HG03565 (cell line): Measurements from ENCODE around the gene ANKRD66.
"Not testable (repeated sequence)": the region's sequence is repeated elsewhere in the genome, so short reads cannot be mapped to it uniquely, and the experiment has no call there.

ENCODE experiments used
- ATAC-seq: cut with Tn5 transposase; IDR thresholded peaks from one replicate; pipeline ENCODE4 v1.9.1; 2021; ENCODE audit warnings: mild to moderate bottlenecking, moderate library complexity; ENCODE audit not compliant: unreplicated experiment

The ANKRD66 gene

GRCh38 chr6:46746696-46747095, at the start of gene ANKRD66:
TSS of gene ANKRD66 (plus strand) at chr6:46746933. CDS start at chr6:46751949, 5,016 bp downstream.
- ATAC-seq = no peak

DNA sequence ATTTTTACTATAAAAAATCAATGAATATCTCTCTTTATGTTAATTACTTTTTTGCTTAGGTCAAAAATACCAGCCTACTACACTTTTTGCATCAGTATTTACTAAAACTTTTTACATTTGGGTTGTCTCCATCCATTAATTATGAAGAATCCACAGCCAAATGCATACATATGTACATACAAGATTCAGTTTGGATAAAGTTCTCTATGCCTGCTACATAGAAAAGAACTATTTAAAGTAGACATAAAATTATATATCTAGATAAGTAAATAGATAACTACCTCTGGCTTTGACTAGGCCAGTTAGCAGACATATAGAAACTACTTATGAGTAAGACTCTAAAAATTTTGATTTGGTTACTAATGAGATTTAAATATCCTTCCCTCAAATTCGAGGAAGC, 46.8 kb upstream of the ANKRD66 start:
- ATAC-seq = no peak

GRCh38 chr6:46704562-46704961, 42.2 kb upstream of the ANKRD66 start:
- ATAC-seq = no peak

GRCh38 chr6:46706464-46706863, 40.3 kb upstream of the ANKRD66 start:
- no peak for ATAC-seq

GRCh38 chr6:46711491-46711890, 35.2 kb upstream of the ANKRD66 start:
- ATAC-seq = no peak

DNA sequence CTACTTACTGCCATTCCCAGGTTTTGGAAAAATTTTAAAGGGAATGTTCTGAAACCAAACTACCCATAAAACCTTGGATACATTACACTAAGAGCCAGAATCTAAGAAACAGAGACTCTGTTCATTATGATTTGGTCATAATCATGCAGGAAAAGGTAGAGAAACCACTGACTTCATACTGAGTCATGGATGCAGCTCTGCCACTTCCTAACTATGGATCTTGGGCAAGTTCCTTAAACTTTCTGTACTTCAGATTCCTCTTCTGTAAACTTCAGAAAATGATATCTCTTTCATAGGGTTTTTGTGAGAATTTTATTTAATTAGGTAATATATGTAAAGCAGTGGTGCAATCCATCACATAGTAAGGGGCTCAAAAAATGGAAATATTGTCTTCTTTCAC, 31.6 kb upstream of the ANKRD66 start:
- no peak for ATAC-seq

GRCh38 chr6:46719099-46719498, 27.6 kb upstream of the ANKRD66 start:
- no peak for ATAC-seq

GRCh38 chr6:46720401-46720800, 26.3 kb upstream of the ANKRD66 start:
- ATAC-seq = no peak

DNA sequence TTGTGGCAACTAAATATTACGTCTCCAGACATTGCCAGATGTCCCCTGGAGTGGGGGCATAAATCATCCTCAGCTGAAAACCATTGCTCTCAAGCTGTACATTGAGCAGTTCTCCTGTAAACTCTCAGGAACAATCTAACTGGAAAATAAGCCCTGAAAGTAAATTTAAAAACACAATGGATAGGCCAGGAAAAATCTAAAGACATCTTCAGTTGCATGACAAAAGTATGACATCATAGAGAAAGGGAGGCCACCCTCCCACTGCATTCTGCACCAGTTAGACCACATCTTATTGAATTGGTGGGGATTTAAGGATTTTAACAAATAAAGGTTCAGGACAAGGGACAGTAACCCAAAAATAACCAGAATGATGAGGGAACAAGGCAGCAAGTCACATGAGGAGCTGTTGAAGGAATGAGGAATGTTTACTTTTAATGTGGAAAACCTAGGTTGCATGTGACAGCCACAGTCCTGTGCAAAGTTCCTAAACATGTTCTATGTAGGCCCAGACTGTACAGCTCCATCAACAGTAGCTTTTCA, 16.9 kb upstream of the ANKRD66 start:
- ATAC-seq = no peak

DNA sequence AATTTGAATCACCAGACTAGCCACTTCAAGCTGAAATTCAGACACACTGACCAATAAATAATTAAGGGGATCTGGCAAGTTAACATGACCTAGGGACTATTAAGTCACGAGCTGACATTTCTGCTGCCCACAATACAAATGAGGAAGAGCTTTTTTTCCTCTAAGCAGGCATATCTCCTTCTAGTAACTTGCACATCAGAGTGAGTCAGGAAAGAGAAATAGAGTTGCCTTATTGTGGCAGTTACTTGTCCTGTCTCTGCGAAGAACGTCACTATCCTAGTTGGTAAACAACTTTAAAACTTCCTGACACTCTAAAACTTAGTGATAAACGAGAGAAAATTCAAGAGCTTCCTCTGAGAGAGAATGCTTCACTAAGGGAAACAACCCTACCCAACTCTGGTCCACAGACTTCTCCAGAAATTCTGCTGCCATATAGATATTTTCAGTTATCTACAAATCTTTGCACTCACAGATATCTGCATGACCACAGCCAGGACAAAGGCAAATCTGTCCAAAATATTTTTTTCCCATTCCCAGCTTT, 15.7 kb upstream of the ANKRD66 start:
- no peak for ATAC-seq

- ATAC-seq = no peak
These were observed 13.4 kb upstream of the ANKRD66 start for GRCh38 chr6:46733341-46733801.

GRCh38 chr6:46734867-46735719, 11.6 kb upstream of the ANKRD66 start, which contains the start of gene PLA2G7:
TSS of gene PLA2G7 (minus strand) at chr6:46735375. CDS start at chr6:46722891, 12,484 bp downstream.
- ATAC-seq = no peak

DNA sequence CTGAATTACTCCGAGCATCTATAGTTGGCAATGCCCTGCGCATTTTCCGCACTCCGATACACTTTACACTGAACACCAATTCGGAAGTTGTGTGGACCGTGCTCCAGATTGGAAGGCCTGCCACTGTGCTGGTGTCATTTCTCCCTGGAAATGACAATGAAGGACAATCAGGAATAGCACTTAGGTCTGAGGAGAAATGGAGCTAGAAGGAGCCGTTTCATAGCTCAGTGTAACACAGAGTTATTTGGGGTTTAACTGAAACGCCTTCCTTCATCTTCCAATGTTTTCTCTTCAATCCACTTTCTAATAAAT, 11.1 kb upstream of the ANKRD66 start:
- ATAC-seq = no peak

DNA sequence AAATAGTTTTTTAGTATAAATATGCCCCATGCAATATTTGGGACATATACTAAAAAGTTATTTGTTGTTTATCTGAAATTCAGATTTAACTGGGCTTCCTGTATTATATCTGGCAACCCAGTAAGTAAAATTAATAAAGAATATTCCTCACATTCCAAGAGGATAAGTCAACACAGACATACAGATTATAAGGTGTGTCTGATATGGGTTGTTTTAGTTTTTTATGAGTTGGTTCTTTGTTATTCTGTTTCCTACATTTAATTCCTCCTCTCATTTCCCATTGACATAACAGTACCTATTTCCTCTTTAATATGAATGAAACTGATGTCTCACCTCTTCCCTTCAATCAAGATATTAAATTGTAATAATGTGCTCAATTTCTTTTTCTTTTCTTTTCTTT, 9.8 kb upstream of the ANKRD66 start:
- no peak for ATAC-seq

- no peak for ATAC-seq
These were observed 5.3 kb upstream of the ANKRD66 start for GRCh38 chr6:46741482-46741881.

DNA sequence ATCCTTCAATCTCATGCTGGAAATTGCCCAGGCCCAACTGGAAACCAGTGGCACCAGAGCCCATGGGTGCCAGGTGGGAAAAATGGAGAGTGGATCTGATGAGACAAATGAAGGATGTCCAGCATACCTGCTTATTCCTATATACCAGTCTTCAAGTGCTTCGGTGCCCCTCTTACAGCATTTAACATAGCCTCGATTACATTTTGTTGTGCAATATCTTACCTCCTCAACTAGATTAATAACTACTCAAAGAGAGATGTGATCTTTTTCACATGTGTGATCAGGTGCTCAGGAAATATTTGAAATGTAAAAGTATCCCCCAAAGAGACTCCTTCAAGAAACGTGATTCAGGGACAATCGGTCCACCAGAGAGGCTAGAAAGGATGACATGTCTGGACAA, 4.8 kb upstream of the ANKRD66 start:
- ATAC-seq = no peak

DNA sequence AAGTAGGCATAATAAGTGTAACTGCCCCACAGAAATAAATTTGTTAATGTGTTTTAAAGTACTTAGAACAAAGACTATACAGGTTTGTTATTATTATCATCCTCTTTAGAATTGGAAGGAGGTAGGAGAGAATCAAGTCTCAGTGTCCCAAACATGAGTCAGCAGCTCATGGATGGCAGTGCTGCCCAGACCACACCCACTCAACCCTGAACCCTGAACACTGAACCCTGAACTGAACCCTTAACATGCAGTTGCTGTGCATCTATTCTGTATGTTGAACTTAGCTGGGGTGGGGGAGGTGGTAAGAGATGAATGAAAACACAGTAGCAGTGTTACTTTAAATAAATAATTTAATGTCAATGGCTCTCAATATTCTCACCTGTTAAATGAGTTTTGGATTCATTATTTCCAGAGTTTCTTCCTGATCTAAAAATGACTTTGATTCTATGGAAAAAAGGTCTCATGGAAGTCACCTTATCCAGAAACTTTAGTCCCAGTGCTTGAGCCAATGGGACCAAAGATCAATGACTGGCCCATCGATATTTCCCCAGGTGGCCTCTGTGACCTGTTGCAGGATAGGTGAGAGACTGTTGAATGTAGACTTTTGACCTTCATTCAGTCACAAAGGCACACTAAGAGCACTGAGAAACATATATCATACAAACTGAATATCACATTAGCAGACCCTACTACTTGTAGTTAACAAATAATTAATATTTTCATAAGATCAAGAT, 3.1 kb upstream of the ANKRD66 start:
- ATAC-seq = no peak

- ATAC-seq = not testable (repeated sequence)
These were observed 2.5 kb upstream of the ANKRD66 start for GRCh38 chr6:46744159-46744725.

GRCh38 chr6:46745973-46746372, 760 bp upstream of the ANKRD66 start:
- no peak for ATAC-seq

GRCh38 chr6:46748940-46749503, 2.3 kb downstream of the ANKRD66 start:
- no peak for ATAC-seq

DNA sequence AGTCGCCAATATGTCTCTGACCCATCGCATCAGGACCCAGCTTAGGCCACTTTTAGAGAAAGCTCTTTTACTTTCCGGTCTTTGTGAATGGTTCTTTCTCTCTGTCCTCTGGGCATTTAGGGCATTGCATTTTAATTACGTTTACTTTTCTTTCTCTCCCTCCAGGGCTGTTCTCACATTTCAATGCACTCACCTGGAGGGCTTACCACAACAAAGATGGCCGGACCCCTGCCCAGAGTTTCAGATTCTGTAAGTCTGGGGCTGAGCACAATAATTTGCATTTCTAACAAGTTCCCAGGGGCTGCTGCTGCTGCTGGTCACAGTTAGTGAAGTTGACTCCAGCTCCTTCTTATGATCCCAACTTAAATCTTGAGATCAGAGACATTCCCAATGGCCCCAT, 3.0 kb downstream of the ANKRD66 start:
- ATAC-seq = no peak
